ENCODE results near the gene CYLD.

DNA sequence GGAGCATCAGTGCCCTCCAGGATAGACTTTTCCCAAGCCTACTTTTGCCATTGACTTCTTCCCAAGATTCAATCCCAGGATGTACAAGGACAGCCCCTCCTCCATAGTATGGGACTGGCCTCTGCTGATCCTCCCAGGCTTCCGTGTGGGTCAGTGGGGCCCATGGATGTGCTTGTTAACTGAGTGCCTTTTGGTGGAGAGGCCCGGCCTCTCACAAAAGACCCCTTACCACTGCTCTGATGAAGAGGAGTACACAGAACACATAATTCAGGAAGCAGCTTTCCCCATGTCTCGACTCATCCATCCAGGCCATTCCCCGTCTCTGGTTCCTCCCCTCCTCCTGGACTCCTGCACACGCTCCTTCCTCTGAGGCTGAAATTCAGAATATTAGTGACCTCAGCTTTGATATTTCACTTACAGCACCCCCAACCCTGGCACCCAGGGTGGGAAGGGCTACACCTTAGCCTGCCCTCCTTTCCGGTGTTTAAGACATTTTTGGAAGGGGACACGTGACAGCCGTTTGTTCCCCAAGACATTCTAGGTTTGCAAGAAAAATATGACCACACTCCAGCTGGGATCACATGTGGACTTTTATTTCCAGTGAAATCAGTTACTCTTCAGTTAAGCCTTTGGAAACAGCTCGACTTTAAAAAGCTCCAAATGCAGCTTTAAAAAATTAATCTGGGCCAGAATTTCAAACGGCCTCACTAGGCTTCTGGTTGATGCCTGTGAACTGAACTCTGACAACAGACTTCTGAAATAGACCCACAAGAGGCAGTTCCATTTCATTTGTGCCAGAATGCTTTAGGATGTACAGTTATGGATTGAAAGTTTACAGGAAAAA lies 9.7 kb upstream of the CYLD start:
- TF ChIP-seq, protein P1, sequence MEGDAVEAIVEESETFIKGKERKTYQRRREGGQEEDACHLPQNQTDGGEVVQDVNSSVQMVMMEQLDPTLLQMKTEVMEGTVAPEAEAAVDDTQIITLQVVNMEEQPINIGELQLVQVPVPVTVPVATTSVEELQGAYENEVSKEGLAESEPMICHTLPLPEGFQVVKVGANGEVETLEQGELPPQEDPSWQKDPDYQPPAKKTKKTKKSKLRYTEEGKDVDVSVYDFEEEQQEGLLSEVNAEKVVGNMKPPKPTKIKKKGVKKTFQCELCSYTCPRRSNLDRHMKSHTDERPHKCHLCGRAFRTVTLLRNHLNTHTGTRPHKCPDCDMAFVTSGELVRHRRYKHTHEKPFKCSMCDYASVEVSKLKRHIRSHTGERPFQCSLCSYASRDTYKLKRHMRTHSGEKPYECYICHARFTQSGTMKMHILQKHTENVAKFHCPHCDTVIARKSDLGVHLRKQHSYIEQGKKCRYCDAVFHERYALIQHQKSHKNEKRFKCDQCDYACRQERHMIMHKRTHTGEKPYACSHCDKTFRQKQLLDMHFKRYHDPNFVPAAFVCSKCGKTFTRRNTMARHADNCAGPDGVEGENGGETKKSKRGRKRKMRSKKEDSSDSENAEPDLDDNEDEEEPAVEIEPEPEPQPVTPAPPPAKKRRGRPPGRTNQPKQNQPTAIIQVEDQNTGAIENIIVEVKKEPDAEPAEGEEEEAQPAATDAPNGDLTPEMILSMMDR (IDR thresholded peaks at IDR 0.05), result no peak
- TF ChIP-seq EZH2 (IDR thresholded peaks at IDR 0.05; ENCODE audit: borderline replicate concordance, insufficient read depth, low read depth, low read length, poor library complexity, severe bottlenecking), result no peak
